C4-2B (cell line): Measurements from ENCODE around the gene C1QTNF9B.

Experiments
- ZFX ChIP-seq: fragments of 450-650 bp; IDR thresholded peaks from 2 replicates; pipeline ENCODE4 v1.6.1; 2017
- TF ChIP-seq, protein P1 (sequence below): fragments of 450-650 bp; conservative IDR thresholded peaks from 2 replicates; pipeline ENCODE4 v1.5.1; 2017; ENCODE audit warnings: mild to moderate bottlenecking

- TF ChIP-seq, protein P1, sequence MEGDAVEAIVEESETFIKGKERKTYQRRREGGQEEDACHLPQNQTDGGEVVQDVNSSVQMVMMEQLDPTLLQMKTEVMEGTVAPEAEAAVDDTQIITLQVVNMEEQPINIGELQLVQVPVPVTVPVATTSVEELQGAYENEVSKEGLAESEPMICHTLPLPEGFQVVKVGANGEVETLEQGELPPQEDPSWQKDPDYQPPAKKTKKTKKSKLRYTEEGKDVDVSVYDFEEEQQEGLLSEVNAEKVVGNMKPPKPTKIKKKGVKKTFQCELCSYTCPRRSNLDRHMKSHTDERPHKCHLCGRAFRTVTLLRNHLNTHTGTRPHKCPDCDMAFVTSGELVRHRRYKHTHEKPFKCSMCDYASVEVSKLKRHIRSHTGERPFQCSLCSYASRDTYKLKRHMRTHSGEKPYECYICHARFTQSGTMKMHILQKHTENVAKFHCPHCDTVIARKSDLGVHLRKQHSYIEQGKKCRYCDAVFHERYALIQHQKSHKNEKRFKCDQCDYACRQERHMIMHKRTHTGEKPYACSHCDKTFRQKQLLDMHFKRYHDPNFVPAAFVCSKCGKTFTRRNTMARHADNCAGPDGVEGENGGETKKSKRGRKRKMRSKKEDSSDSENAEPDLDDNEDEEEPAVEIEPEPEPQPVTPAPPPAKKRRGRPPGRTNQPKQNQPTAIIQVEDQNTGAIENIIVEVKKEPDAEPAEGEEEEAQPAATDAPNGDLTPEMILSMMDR: no peak
- no peak for TF ChIP-seq ZFX
These were observed 20.9 kb upstream of the C1QTNF9B start for GRCh38 chr13:23918208-23918607.
